Testis (tissue), 3 donors: ENCODE measurements around the gene VCX. TPM values are rescaled to one million over a fixed set of nuclear protein-coding genes. Genes with fewer than 3 reads are reported as not detected.
A peak's percentile ranks its signal among the peaks of the same experiment; 100 is the strongest.

Source experiments
- DNase-seq: peaks from one replicate; pipeline ENCODE4 v3.0.0-alpha.2; 2019
- H3K27ac ChIP-seq, 2 donors: fragments of 200-600 bp; sonication (generic); one replicate each; pipeline ENCODE4 v1.5.1; 2019
- H3K27me3 ChIP-seq: fragments of 200-600 bp; sonication (generic); one replicate; pipeline ENCODE4 v1.5.1; 2019
- H3K36me3 ChIP-seq: fragments of 200-600 bp; sonication (generic); one replicate; pipeline ENCODE4 v1.5.1; 2017; ENCODE audit warnings: low read depth; ENCODE audit errors: missing control alignments
- H3K4me1 ChIP-seq: fragments of 200-600 bp; sonication (generic); one replicate; pipeline ENCODE4 v1.5.1; 2019
- H3K4me3 ChIP-seq, 2 donors: fragments of 200-600 bp; sonication (generic); one replicate each; pipeline ENCODE4 v1.5.1; 2017 to 2019
- H3K9me3 ChIP-seq: fragments of 200-600 bp; sonication (generic); one replicate; pipeline ENCODE4 v1.5.1; 2017
- POLR2A ChIP-seq: fragments of 450-650 bp; IDR thresholded peaks from one replicate; pipeline ENCODE4 v1.6.1; 2017; ENCODE audit warnings: antibody characterized with exemption, mild to moderate bottlenecking, moderate library complexity
- WGBS, 2 donors: methylation state at CpG; one replicate each; pipeline ENCODE4 v1.1.5; 2018; 5-methylcytosine and 5-hydroxymethylcytosine counted together
- intact Hi-C: fragments of 100-400 bp; cut with DNase I; formaldehyde crosslinking; loops from one replicate; pipeline ENCODE4 v1.15.1; 2023; ENCODE audit warnings: low total_unique reads
- polyA plus RNA-seq: library from polyadenylated mRNA; stranded (reverse); fragments of 350-450 nt; fragmentation: Illumina TruSeq; extraction: RNeasy Lipid Tissue Mini Kit (QIAGEN cat#74804); gene quantifications from one replicate; pipeline ENCODE4 v1.2.3, GENCODE V29; 2014; ENCODE audit warnings: low read depth, low replicate concordance; ENCODE audit not compliant: insufficient read depth
- total RNA-seq, 2 donors: library from RNA; depleted of rRNA; stranded (reverse); fragments of >200 nt; gene quantifications; one replicate each; pipeline ENCODE4 v1.2.3, GENCODE V29; 2016
- TF ChIP-seq, protein P1 (sequence below), 3 experiments: fragments of 450-650 bp in 2 of 3; fragments of 200-600 bp in 1 of 3; sonication (generic) in 1 of 3; IDR thresholded peaks; one replicate each; pipeline ENCODE4 v1.5.1; 2016 to 2019; ENCODE audit warnings: antibody characterized with exemption in 3 of 3, mild to moderate bottlenecking in 2 of 3, moderate library complexity in 1 of 3

The VCX gene
- total and polyA plus RNA-seq, 3 donors from 2014 or later = 28.4 to 121 (median 71.2) TPM

DNA sequence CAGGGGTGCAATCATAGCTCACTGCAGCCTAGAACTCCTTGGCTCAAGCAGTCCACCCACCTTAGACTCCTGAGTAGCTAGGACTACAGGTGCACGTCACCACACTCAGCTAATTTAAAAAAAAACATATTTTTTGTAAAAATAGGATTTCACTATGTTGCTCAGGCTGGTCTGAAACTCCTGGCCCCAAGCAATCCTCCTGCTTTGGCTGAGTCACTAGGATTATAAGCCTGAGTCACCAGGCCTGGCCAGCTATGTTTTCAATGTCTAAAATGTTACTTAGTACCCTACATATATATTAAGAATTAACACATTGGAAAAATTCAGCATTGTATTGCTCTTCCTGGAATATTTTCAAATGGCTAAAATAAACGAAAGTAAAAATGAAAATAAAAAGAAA is 46.7 kb downstream of the VCX start:
- H3K4me3 ChIP-seq = no peak overlapping the region
- no peaks in the 10 kb centered on the region for H3K36me3 ChIP-seq
- TF ChIP-seq POLR2A = no peak
- TF ChIP-seq, protein P1, sequence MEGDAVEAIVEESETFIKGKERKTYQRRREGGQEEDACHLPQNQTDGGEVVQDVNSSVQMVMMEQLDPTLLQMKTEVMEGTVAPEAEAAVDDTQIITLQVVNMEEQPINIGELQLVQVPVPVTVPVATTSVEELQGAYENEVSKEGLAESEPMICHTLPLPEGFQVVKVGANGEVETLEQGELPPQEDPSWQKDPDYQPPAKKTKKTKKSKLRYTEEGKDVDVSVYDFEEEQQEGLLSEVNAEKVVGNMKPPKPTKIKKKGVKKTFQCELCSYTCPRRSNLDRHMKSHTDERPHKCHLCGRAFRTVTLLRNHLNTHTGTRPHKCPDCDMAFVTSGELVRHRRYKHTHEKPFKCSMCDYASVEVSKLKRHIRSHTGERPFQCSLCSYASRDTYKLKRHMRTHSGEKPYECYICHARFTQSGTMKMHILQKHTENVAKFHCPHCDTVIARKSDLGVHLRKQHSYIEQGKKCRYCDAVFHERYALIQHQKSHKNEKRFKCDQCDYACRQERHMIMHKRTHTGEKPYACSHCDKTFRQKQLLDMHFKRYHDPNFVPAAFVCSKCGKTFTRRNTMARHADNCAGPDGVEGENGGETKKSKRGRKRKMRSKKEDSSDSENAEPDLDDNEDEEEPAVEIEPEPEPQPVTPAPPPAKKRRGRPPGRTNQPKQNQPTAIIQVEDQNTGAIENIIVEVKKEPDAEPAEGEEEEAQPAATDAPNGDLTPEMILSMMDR (IDR thresholded peaks at IDR 0.05) = no peak
- H3K27me3 ChIP-seq = no peaks in the 10 kb centered on the region
- H3K4me1 ChIP-seq = no peaks in the 10 kb centered on the region
- no peak overlapping the region for H3K27ac ChIP-seq
- no peaks in the 10 kb centered on the region for H3K9me3 ChIP-seq
- no peak for DNase-seq
- intact Hi-C loops = no loop called here
- 54 to 59% methylated on average over 2 of the region's 2 CpGs for WGBS, 2 donors

DNA sequence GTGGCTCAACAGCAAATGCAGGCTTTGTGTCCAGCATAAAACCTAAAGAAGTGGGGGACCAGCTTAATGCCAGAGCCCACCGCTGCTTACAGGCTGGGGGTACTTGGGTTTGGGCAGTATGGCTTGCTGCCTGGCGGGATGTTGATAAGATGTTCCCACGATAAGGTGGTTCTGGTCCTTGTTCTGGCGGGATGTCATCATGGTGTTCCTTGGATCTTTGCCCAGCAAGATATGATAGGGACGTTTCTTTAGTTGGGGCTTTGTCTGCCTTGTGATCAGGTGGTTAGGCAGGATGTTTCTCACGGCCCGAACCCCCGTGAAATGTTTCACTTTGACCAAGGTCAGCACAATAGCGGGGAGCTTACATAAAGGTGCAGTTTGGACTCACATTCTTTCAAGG is 49.0 kb downstream of the VCX start:
- WGBS, 2 donors = 20 to 40% methylated on average over 2 to 9 of the region's 9 CpGs
- Histone ChIP-seq H3K36me3 (no peaks in the 10 kb centered on the region), H3K4me1 (no peaks in the 10 kb centered on the region)

More for the DNA sequence above, 49.0 kb downstream of the VCX start:
- Histone ChIP-seq H3K27me3 (no peaks in the 10 kb centered on the region), H3K9me3 (no peaks in the 10 kb centered on the region), H3K4me3 (no peak overlapping the region), H3K27ac (no peak overlapping the region)
- peak; percentile 69 for DNase-seq
- TF ChIP-seq POLR2A = no peak
- TF ChIP-seq, protein P1 (IDR thresholded peaks at IDR 0.05) = no peak
- intact Hi-C loops = no loop called here

Other genes starting within 250 kb of the VCX start
- 10 to 100 TPM; 20.6 to 31.7 TPM for gene PNPLA4, start 84.2 kb downstream of the VCX start, total RNA-seq
- 16.6 TPM for gene PNPLA4, start 84.2 kb downstream of the VCX start, polyA plus RNA-seq